Lung (tissue), 5 donors: Measurements from ENCODE around the gene RMND1. TPM values are rescaled to one million over a fixed set of nuclear protein-coding genes. Genes with fewer than 3 reads are reported as not detected.

ENCODE experiments used
- polyA plus RNA-seq, 2 donors: library from polyadenylated mRNA; stranded (reverse); fragments of 200-250 nt; gene quantifications; one replicate each; pipeline ENCODE4 v1.2.1, GENCODE V29; 2013
- small RNA-seq: library from RNA; depleted of rRNA; stranded (forward); fragments of <200 nt; gene quantifications from one replicate; pipeline ENCODE3, GENCODE V24; 2014; ENCODE audit warnings: low replicate concordance
- total RNA-seq, 2 donors: library from RNA; depleted of rRNA in 1 of 2; stranded (reverse); fragments of >200 nt in 1 of 2; gene quantifications; one replicate each; pipeline ENCODE4 v1.2.1, GENCODE V29; 2014 to 2021
- donor health status: Bipolar disorder and iron deficiency.
- donor health status: healthy.
- donor health status: DM: yes; HTN: yes; CAD: no.

The RMND1 gene
- total and polyA plus RNA-seq, 4 donors, result 10.2 to 43.2 (median 21.9) TPM

Small RNA genes lying within 50 kb of the gene (small RNA-seq; reads per million reads assigned to genes)
- not detected for gene RF00019

Other genes starting within 250 kb of the RMND1 start
- gene AKAP12, start 212.2 kb downstream of the RMND1 start, total RNA-seq, result 100 to 1,000 TPM in 1 of 2 donors, 10 to 100 TPM in 1; 27.9 to 110 TPM
- 10 to 100 TPM in 1 of 2 donors, 1 to 10 TPM in 1; 9.4 to 21.2 TPM for gene AKAP12, start 212.2 kb downstream of the RMND1 start, polyA plus RNA-seq
- gene ZBTB2, start 60.6 kb downstream of the RMND1 start, total RNA-seq, result 10 to 100 TPM; 10.5 to 13.9 TPM
- gene ZBTB2, start 60.6 kb downstream of the RMND1 start, polyA plus RNA-seq, result 1 to 10 TPM; 8.1 to 9.1 TPM
- 10 to 100 TPM; 21.3 to 24.1 TPM for gene CCDC170, start 41.9 kb upstream of the RMND1 start, total RNA-seq
- 1 to 10 TPM; 2.4 to 5.2 TPM for gene CCDC170, start 41.9 kb upstream of the RMND1 start, polyA plus RNA-seq